CD14-positive monocyte (primary cell): ENCODE measurements around the gene FUT4. TPM values are rescaled to one million over a fixed set of nuclear protein-coding genes. Genes with fewer than 3 reads are reported as not detected.

Source experiments
- DNase-seq, 3 donors: peaks; one replicate each; pipeline ENCODE4 v3.0.0-alpha.2; 2011 to 2022
- H2AFZ ChIP-seq: 2 replicates; pipeline ENCODE4 v1.6.0; 2012; ENCODE audit warnings: mild to moderate bottlenecking, low read depth, low read length, inconsistent platforms; ENCODE audit not compliant: insufficient read depth, poor library complexity, severe bottlenecking
- H3K27ac ChIP-seq, 2 donors: 1 replicate in 1 of 2; 2 replicates in 1 of 2; pipeline ENCODE4 v1.5.1; 2012 to 2013; ENCODE audit warnings: low read length in 2 of 2, control low read depth in 1 of 2, inconsistent platforms in 1 of 2, low read depth in 1 of 2, mild to moderate bottlenecking in 1 of 2
- H3K27me3 ChIP-seq, 2 donors: one replicate each; pipeline versions ENCODE4 v1.6.0 to v1.6.1; 2011 to 2013; ENCODE audit warnings: low read length in 2 of 2; ENCODE audit not compliant: control insufficient read depth in 2 of 2, insufficient read depth in 2 of 2
- H3K36me3 ChIP-seq, 2 donors: replicated peaks in 1 of 2; 1 replicate in 1 of 2; 2 replicates in 1 of 2; pipeline versions ENCODE4 v1.5.1 to v1.6.1; 2012 to 2013; ENCODE audit warnings: low read length in 2 of 2, control low read depth in 1 of 2, inconsistent platforms in 1 of 2, mild to moderate bottlenecking in 1 of 2; ENCODE audit not compliant: insufficient read depth in 2 of 2, control insufficient read depth in 1 of 2
- H3K4me1 ChIP-seq, 2 donors: 1 replicate in 1 of 2; 2 replicates in 1 of 2; pipeline versions ENCODE4 v1.5.1 to v1.6.1; 2012 to 2013; ENCODE audit warnings: low read length in 2 of 2, control low read depth in 1 of 2, inconsistent platforms in 1 of 2, mild to moderate bottlenecking in 1 of 2, moderate library complexity in 1 of 2; ENCODE audit not compliant: insufficient read depth in 2 of 2, control insufficient read depth in 1 of 2
- H3K4me2 ChIP-seq: replicated peaks from 2 replicates; pipeline ENCODE3; 2012; ENCODE audit warnings: low read length, moderate library complexity, mild to moderate bottlenecking; ENCODE audit not compliant: poor library complexity, severe bottlenecking; ENCODE audit errors: extremely low read depth
- H3K4me3 ChIP-seq, 3 experiments: fragments of 200-600 bp in 1 of 3; sonication (generic) in 1 of 3; replicated peaks in 1 of 3; 1 replicate in 2 of 3; 2 replicates in 1 of 3; pipeline ENCODE4 v1.5.1; 2011 to 2013; ENCODE audit warnings: low read length in 3 of 3, mild to moderate bottlenecking in 3 of 3, control low read depth in 2 of 3, low read depth in 2 of 3, inconsistent platforms in 1 of 3, moderate library complexity in 1 of 3
- H3K79me2 ChIP-seq: 2 replicates; pipeline ENCODE4 v1.6.0; 2012; ENCODE audit warnings: mild to moderate bottlenecking, control low read depth, inconsistent platforms, low read length, moderate library complexity; ENCODE audit not compliant: insufficient read depth
- H3K9ac ChIP-seq: 2 replicates; pipeline ENCODE4 v1.6.0; 2017; ENCODE audit warnings: low read length, mild to moderate bottlenecking; ENCODE audit not compliant: insufficient read depth, poor library complexity, severe bottlenecking
- H3K9me3 ChIP-seq, 2 donors: replicated peaks in 1 of 2; 1 replicate in 1 of 2; 2 replicates in 1 of 2; pipeline versions ENCODE4 v1.5.1 to v1.6.1; 2012 to 2013; ENCODE audit warnings: low read length in 2 of 2, control low read depth in 1 of 2; ENCODE audit not compliant: control insufficient read depth in 1 of 2, insufficient read depth in 1 of 2
- H4K20me1 ChIP-seq: 2 replicates; pipeline ENCODE4 v1.6.0; 2012; ENCODE audit warnings: mild to moderate bottlenecking, low read length, control low read depth, moderate library complexity; ENCODE audit not compliant: insufficient read depth
- H3K27ac Mint-ChIP-seq, 7 donors: one replicate each; pipeline ENCODE4 v1.8.0; 2020; ENCODE audit warnings: mild to moderate bottlenecking in 7 of 7, mixed read lengths in 7 of 7, moderate library complexity in 6 of 7, inconsistent platforms in 2 of 7
- H3K27me3 Mint-ChIP-seq, 3 donors: one replicate each; pipeline ENCODE4 v1.8.0; 2021 to 2022; ENCODE audit warnings: low read depth in 3 of 3, mild to moderate bottlenecking in 3 of 3, mixed read lengths in 3 of 3, moderate library complexity in 3 of 3, inconsistent platforms in 1 of 3
- H3K36me3 Mint-ChIP-seq, 2 donors: one replicate each; pipeline ENCODE4 v1.8.0; 2020; ENCODE audit warnings: mixed read lengths in 2 of 2, inconsistent platforms in 1 of 2, mild to moderate bottlenecking in 1 of 2
- H3K4me1 Mint-ChIP-seq: one replicate; pipeline ENCODE4 v1.8.0; 2020; ENCODE audit warnings: mild to moderate bottlenecking, mixed read lengths
- H3K4me3 Mint-ChIP-seq, 2 donors: one replicate each; pipeline ENCODE4 v1.8.0; 2020; ENCODE audit warnings: mild to moderate bottlenecking in 2 of 2, mixed read lengths in 2 of 2, moderate library complexity in 1 of 2
- H3K9me3 Mint-ChIP-seq, 7 donors: one replicate each; pipeline ENCODE4 v1.8.0; 2020 to 2022; ENCODE audit warnings: mixed read lengths in 7 of 7, mild to moderate bottlenecking in 6 of 7, moderate library complexity in 6 of 7, inconsistent platforms in 2 of 7
- WGBS: methylation state at CpG from one replicate; pipeline ENCODE4 v1.1.5; 2013; ENCODE audit warnings: missing lambda C conversion rate; ENCODE audit not compliant: insufficient coverage; 5-methylcytosine and 5-hydroxymethylcytosine counted together
- intact Hi-C, 2 donors: fragments of 100-400 bp; cut with micrococcal nuclease; formaldehyde crosslinking; loops; one replicate each; pipeline versions ENCODE4 v1.15.0 to v1.15.1; 2023
- polyA plus RNA-seq, 3 donors: library from polyadenylated mRNA; depleted of rRNA in 1 of 3; unstranded in 2 of 3; stranded (reverse) in 1 of 3; fragments of 300-500 nt in 2 of 3; fragments of >200 nt in 1 of 3; fragmentation: Illumina TruSeq in 2 of 3; gene quantifications; 1 replicate in 2 of 3; 2 replicates in 1 of 3; pipeline ENCODE4 v1.2.3, GENCODE V29; 2012 to 2021
- TF ChIP-seq, protein P1 (sequence below): fragments of 200-600 bp; IDR thresholded peaks from one replicate; pipeline ENCODE4 v1.8.0; 2022; ENCODE audit warnings: antibody characterized with exemption, mild to moderate bottlenecking

The FUT4 gene
- polyA plus RNA-seq, 3 donors: 5.4 to 19.9 (median 6.5) TPM

GRCh38 chr11:94588366-94588942, 44.7 kb downstream of the FUT4 start:
- Histone ChIP-seq H3K9me3 (no peaks in the 10 kb centered on the region), H3K36me3 (peaks cover 29 to 54% of the 10 kb centered on the region in 2 donors), H3K27me3 (no peaks in the 10 kb centered on the region), H3K4me3 (no peak overlapping the region), H4K20me1 (no peaks in the 10 kb centered on the region), H2AFZ (no peak overlapping the region), H3K4me2 (no peak overlapping the region), H3K9ac (no peak overlapping the region), H3K4me1 (peaks cover 16 to 18% of the 10 kb centered on the region in 2 donors), H3K27ac (no peak overlapping the region), H3K79me2 (peaks cover 18% of the 10 kb centered on the region)
- peaks cover 17% of the 10 kb centered on the region for H3K4me1 Mint-ChIP-seq
- H3K27me3 Mint-ChIP-seq: peaks cover 0 to 2% (median 0%) of the 10 kb centered on the region in 3 donors
- H3K27ac Mint-ChIP-seq: peak overlapping the region in 3 of 7 donors; percentile 12 to 38 (median 29)
- TF ChIP-seq, protein P1, sequence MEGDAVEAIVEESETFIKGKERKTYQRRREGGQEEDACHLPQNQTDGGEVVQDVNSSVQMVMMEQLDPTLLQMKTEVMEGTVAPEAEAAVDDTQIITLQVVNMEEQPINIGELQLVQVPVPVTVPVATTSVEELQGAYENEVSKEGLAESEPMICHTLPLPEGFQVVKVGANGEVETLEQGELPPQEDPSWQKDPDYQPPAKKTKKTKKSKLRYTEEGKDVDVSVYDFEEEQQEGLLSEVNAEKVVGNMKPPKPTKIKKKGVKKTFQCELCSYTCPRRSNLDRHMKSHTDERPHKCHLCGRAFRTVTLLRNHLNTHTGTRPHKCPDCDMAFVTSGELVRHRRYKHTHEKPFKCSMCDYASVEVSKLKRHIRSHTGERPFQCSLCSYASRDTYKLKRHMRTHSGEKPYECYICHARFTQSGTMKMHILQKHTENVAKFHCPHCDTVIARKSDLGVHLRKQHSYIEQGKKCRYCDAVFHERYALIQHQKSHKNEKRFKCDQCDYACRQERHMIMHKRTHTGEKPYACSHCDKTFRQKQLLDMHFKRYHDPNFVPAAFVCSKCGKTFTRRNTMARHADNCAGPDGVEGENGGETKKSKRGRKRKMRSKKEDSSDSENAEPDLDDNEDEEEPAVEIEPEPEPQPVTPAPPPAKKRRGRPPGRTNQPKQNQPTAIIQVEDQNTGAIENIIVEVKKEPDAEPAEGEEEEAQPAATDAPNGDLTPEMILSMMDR: no peak
- DNase-seq: no peak
- H3K4me3 Mint-ChIP-seq: no peak overlapping the region
- intact Hi-C loops: no loop called here
- 88% methylated on average over 1 of the region's 2 CpGs for WGBS
- H3K9me3 Mint-ChIP-seq: no peaks in the 10 kb centered on the region
- H3K36me3 Mint-ChIP-seq: peaks cover 47 to 68% of the 10 kb centered on the region in 2 donors

DNA sequence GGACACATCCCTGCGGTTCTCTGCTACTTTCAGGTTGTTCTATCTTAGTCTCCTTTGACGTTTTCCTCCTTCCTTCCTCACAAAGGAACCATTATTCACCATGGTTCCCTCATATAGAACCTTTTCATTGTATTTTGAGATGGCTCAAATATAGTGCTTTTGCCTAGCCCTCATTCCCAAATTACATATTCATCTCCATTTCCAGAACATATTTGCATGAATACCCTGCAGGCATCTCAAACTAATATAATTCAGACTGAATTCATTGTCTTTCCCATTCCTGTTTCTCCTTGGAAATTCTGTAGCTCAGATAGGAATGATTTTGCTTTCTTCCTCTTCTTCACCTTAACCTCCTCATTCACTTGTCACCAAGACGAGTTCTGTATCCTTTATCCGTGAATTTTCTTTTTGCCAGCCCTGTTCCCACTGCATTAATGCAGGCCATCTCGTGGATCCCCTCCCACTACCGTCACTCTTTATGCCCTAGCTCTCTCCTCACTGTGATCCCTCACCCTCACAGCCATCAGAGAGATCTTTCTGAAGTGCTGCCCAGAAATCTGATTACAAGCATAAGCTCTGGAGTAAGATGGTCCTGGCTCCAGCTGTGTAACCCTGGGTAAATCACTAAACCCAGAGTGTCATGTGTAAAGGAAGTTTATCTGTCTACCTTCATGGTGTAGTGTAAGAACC, 46.8 kb downstream of the FUT4 start:
- Mint-ChIP-seq H3K27ac (peak overlapping the region in 3 of 7 donors; percentile 1 to 81 (median 37)), H3K4me1 (no peaks in the 10 kb centered on the region), H3K4me3 (no peak overlapping the region), H3K9me3 (no peaks in the 10 kb centered on the region), H3K27me3 (peaks cover 0 to 2% (median 0%) of the 10 kb centered on the region in 3 donors), H3K36me3 (peaks cover 56 to 82% of the 10 kb centered on the region in 2 donors)
- no peak overlapping the region for H2AFZ ChIP-seq
- no peaks in the 10 kb centered on the region for H4K20me1 ChIP-seq
- H3K27ac ChIP-seq: no peak overlapping the region
- H3K9me3 ChIP-seq: no peaks in the 10 kb centered on the region
- TF ChIP-seq, protein P1: no peak
- WGBS: 96% methylated on average over 4 of the region's 6 CpGs
- H3K4me2 ChIP-seq: no peak overlapping the region
- H3K79me2 ChIP-seq: peaks cover 6% of the 10 kb centered on the region
- no peaks in the 10 kb centered on the region for H3K4me1 ChIP-seq
- DNase-seq: no peak
- intact Hi-C loops: no loop called here
- H3K4me3 ChIP-seq: no peak overlapping the region
- H3K9ac ChIP-seq: no peak overlapping the region
- H3K27me3 ChIP-seq: no peaks in the 10 kb centered on the region
- H3K36me3 ChIP-seq: peaks cover 36 to 69% of the 10 kb centered on the region in 2 donors
